AG04449 (cell line): ENCODE data around the gene FHOD3.

Experiments used
- CTCF ChIA-PET: fragments of 350-600 bp; formaldehyde crosslinking; extraction: SDS; loops from one replicate; lab custom pipeline; 2021; ENCODE audit warnings: antibody characterized with exemption; lab: Yijun Ruan, JAX
- POLR2A ChIA-PET: fragments of 400-600, 350-600 bp; formaldehyde crosslinking; extraction: SDS; loops from one replicate; lab custom pipeline; 2020; ENCODE audit warnings: antibody characterized with exemption, inconsistent platforms; lab: Yijun Ruan, JAX
- DNase-seq: peaks from one replicate; pipeline ENCODE4 v3.0.0-alpha.2; 2010; ENCODE audit warnings: low read depth, low spot score
- H3K4me3 ChIP-seq: 2 replicates; pipeline ENCODE4 v1.5.1; 2011; ENCODE audit warnings: low read depth, mild to moderate bottlenecking, control low read depth, low read length
- TF ChIP-seq, protein P1 (sequence below): IDR thresholded peaks from one replicate; pipeline ENCODE4 v1.5.1; 2011; ENCODE audit warnings: mild to moderate bottlenecking, moderate library complexity, low read length, control low read depth, inconsistent platforms; ENCODE audit not compliant: insufficient read depth; ENCODE audit errors: missing control alignments

FHOD3 gene

DNA sequence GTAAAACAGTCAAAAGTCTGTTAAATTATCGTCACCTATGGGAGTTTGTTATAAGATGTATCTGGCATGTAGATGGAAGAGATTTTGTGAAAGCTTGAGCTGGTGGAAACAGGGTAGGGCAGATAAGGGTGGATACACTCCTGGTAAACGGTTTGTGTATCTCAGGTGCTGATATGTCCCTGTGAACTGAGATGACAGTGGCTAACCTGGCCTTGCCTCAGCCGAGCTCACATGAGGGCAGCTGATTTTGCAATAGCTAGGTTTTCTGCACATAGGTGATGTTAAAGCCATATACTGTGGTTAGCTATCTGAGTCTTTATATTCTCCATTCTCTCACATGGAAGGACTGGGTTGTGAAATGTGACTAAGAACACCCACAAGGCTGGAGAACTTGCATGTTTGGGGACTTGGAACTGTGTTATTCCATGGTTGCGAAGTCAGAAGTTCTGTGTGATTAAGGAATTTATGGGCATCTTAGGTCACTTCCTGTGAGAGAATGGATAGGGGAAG is 326.2 kb downstream of the FHOD3 start:
- H3K4me3 ChIP-seq: no peak overlapping the region
- TF ChIP-seq, protein P1, sequence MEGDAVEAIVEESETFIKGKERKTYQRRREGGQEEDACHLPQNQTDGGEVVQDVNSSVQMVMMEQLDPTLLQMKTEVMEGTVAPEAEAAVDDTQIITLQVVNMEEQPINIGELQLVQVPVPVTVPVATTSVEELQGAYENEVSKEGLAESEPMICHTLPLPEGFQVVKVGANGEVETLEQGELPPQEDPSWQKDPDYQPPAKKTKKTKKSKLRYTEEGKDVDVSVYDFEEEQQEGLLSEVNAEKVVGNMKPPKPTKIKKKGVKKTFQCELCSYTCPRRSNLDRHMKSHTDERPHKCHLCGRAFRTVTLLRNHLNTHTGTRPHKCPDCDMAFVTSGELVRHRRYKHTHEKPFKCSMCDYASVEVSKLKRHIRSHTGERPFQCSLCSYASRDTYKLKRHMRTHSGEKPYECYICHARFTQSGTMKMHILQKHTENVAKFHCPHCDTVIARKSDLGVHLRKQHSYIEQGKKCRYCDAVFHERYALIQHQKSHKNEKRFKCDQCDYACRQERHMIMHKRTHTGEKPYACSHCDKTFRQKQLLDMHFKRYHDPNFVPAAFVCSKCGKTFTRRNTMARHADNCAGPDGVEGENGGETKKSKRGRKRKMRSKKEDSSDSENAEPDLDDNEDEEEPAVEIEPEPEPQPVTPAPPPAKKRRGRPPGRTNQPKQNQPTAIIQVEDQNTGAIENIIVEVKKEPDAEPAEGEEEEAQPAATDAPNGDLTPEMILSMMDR: no peak
- CTCF ChIA-PET: no interaction called here
- POLR2A ChIA-PET: no interaction called here
- DNase-seq: no peak

DNA sequence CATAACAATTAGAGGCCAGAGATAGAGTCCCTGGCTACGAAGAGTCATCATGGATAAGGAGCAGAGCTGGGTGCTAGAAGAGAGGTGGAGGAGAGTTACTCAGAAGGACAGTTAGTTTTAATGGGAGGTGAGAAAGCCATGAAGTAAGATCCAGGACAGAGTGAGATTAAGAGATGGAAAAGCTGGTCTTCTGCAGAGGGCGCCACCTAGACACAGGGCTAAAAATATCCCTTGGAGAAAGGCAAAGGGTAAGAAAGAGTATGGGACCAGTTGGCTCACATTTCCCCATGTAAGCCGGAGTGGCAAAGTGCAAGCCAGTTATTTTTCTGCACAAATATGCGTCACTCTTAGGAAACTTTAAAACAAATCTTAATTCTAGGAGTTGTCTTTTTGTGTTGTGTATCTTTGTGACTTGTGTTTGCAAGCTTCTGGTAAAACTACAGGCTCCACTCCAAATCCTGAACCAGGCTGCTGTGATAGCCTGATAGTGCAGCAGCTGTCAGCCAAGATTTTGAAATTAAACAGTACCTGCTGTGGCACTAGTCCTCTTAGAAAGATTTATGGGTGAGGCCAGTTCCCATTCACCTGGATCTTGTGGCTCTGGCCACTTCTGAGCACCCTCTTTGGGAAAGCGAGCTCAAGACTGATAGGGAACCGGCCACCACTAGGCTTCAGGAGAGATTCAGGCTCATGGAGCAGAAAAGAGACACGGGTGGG is 327.1 kb downstream of the FHOD3 start:
- POLR2A ChIA-PET: no interaction called here
- no peak for DNase-seq
- TF ChIP-seq, protein P1: no peak
- CTCF ChIA-PET: no interaction called here
- H3K4me3 ChIP-seq: no peak overlapping the region

DNA sequence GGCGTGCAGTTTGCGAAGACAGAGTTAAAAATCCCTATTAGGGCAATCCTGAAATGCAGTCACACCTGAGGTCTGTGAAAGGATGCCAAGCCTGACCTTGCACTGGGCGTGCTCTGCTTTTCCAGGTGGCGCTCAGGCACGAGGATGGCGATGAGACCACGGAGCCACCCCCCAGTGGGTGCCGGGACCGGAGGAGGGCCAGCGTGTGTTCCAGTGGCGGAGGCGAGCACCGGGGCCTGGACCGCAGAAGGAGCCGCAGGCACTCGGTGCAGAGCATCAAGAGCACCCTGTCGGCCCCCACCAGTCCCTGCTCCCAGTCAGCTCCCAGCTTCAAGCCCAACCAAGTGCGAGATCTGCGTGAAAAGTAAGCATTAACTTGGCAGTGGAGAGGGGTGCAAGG is 327.9 kb downstream of the FHOD3 start:
- ChIA-PET POLR2A (no interaction called here), CTCF (no interaction called here)
- no peak overlapping the region for H3K4me3 ChIP-seq
- DNase-seq: no peak
- TF ChIP-seq, protein P1: no peak

DNA sequence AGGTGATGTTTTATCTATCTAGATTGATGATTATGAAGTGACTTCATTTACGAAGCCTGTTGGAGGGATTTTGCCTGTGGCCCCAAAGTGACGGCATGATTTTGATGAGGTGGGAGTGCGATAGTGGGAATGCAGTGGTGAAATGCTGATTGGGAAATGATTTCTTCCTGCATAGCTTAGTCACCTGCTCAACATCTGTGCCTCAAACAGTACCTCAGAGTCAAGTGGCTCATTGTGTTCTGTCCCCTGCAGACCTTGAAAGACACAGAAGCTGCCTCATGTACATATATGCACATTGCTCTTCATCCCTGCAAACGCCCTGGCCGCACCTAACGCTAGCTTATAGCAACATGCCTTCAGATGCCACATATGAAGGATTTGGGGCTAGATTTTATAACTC is 330.1 kb downstream of the FHOD3 start:
- ChIA-PET POLR2A (no interaction called here), CTCF (interaction anchor here (0.8 kb wide), 1 partner anchor 11 kb away, joined by 3 read pairs; no protein-coding TSS in a partner anchor)
- TF ChIP-seq, protein P1: no peak
- no peak overlapping the region for H3K4me3 ChIP-seq
- DNase-seq: no peak

DNA sequence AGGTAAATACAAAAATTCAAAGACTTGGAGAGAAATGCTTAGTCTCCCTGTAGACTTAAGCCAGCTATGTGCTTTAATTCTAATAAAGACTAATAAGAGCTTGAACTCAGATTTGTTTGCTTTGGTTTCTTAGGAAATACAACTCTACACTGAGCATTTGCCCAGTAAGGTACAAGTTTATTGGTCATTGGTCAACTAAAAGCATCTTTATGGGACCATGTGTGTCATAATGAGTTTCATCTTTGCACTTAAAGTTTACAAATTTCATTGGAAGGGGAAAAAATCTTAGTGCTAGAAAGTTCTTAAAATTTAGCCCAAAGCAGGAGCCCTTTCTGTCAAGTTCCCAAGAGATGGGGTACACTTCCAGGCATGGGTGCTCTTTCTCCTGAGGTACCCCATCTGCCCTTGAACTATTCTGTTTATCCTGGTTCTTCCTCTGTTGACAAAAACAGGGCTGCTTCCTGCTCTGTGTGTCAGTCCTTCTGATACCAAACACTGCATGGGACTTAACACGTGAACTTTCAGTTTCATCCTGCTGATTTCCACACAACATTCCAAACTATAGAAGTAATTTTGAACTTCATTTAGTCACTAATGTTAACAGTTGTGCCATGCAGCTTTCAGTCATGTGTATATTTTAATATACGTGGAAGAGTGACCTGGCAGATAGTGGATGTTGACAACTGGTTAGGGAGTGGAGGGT is 331.1 kb downstream of the FHOD3 start:
- no peak overlapping the region for H3K4me3 ChIP-seq
- peak; percentile 34 for DNase-seq
- POLR2A ChIA-PET: no interaction called here
- TF ChIP-seq, protein P1: no peak
- CTCF ChIA-PET: no interaction called here

DNA sequence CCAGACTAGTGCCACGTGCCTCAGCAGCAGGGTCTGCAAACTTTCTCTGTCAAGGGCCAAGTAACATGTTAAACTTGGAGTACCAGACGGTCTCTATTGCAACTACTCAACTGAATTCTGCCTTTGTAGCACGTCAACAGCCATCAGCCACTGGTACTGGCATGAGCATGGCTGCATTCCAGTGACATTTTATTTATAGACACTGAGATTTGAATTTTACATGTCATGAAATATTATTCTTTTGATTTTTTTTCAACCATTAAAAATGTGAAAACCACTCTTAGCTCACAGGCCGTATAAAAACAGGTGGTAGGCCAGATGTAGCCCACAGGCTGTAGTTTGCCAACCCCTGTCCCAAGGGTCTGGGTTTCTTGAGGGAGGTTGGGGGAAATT is 331.6 kb downstream of the FHOD3 start:
- no peak overlapping the region for H3K4me3 ChIP-seq
- ChIA-PET POLR2A (no interaction called here), CTCF (no interaction called here)
- DNase-seq: no peak
- TF ChIP-seq, protein P1: no peak
